ENCODE data around the gene FANCI.

The FANCI gene

GRCh38 chr15:89338036-89338435, 94.3 kb downstream of the FANCI start:
- TF ChIP-seq CTCF (IDR thresholded peaks at IDR 0.05; ENCODE audit: insufficient read depth, missing control alignments) = no peak
- FAIRE-seq = no peak

GRCh38 chr15:89340573-89340972, 96.8 kb downstream of the FANCI start:
- FAIRE-seq = no peak
- TF ChIP-seq CTCF (IDR thresholded peaks at IDR 0.05; ENCODE audit: insufficient read depth, missing control alignments) = no peak
- DNase-seq (ENCODE audit: insufficient read length, low spot score) = no peak

More at GRCh38 chr15:89338036-89338435, 94.3 kb downstream of the FANCI start:
- no peak for DNase-seq (ENCODE audit: insufficient read length, low spot score)

- no peak for TF ChIP-seq CTCF (IDR thresholded peaks at IDR 0.05; ENCODE audit: insufficient read depth, missing control alignments)
- DNase-seq (ENCODE audit: insufficient read length, low spot score) (no peak), FAIRE-seq (no peak)
These were observed 97.7 kb downstream of the FANCI start for GRCh38 chr15:89341316-89342005.

- DNase-seq (ENCODE audit: insufficient read length, low spot score) (no peak), FAIRE-seq (no peak)
- TF ChIP-seq CTCF (IDR thresholded peaks at IDR 0.05; ENCODE audit: insufficient read depth, missing control alignments) = no peak
These were observed 99.1 kb downstream of the FANCI start for GRCh38 chr15:89342840-89343239.

GRCh38 chr15:89345248-89345647, 101.5 kb downstream of the FANCI start:
- TF ChIP-seq CTCF (IDR thresholded peaks at IDR 0.05; ENCODE audit: insufficient read depth, missing control alignments) = no peak
- no peak for FAIRE-seq

GRCh38 chr15:89346516-89347231, 102.9 kb downstream of the FANCI start:
- no peak for TF ChIP-seq CTCF (IDR thresholded peaks at IDR 0.05; ENCODE audit: insufficient read depth, missing control alignments)
- FAIRE-seq (no peak), DNase-seq (ENCODE audit: insufficient read length, low spot score) (no peak)

More at GRCh38 chr15:89345248-89345647, 101.5 kb downstream of the FANCI start:
- no peak for DNase-seq (ENCODE audit: insufficient read length, low spot score)

- TF ChIP-seq CTCF (IDR thresholded peaks at IDR 0.05; ENCODE audit: insufficient read depth, missing control alignments) = no peak
- FAIRE-seq = no peak
- no peak for DNase-seq (ENCODE audit: insufficient read length, low spot score)
These were observed 105.4 kb downstream of the FANCI start for GRCh38 chr15:89349206-89349558.

Measured in D721Med (cell line).